GM21381 (cell line): ENCODE measurements around the gene GARNL3.

ENCODE experiments used
- ATAC-seq: cut with Tn5 transposase; IDR thresholded peaks from one replicate; pipeline ENCODE4 v1.9.1; 2021; ENCODE audit warnings: mild to moderate bottlenecking, moderate library complexity; ENCODE audit not compliant: unreplicated experiment

The GARNL3 gene

GRCh38 chr9:127384016-127384730, 119.6 kb downstream of the GARNL3 start:
- ATAC-seq, result no peak

DNA sequence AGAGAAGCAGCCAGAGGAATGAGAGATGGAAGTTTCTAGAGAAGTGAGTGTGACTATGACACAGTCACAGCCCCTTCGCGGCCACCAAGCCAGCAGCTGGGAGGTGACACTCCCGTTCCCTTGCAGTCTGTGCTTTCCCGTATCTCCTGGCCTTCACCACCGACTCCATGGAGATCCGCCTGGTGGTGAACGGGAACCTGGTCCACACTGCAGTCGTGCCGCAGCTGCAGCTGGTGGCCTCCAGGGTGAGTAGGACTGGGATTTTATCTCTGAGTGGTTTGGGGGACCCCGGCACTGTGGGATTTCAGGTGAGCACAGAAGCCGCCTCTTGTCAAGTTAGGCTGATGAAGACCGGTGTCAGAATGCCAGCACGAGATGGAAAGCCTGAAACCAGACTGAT, 120.3 kb downstream of the GARNL3 start:
- no peak for ATAC-seq

DNA sequence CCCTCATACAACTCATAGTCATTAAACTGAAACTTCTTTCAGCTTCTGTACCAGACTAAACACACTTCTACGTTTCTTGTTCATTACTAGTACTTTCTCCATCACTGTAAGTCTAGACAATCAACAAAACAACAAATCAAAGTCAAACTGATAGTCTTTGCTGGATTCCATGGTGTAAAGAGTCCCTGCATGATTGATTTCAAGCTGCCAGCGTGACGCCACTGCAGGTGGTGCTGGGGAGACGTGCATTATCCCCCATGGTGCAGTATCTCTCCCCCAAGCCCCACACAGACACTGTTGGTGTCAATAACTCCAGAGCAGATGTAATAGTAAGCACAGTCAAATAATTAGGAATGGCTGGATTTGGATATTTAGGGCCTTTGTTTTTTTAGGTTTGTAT, 121.7 kb downstream of the GARNL3 start:
- ATAC-seq, result no peak

GRCh38 chr9:127386981-127387380, 122.4 kb downstream of the GARNL3 start:
- no peak for ATAC-seq

DNA sequence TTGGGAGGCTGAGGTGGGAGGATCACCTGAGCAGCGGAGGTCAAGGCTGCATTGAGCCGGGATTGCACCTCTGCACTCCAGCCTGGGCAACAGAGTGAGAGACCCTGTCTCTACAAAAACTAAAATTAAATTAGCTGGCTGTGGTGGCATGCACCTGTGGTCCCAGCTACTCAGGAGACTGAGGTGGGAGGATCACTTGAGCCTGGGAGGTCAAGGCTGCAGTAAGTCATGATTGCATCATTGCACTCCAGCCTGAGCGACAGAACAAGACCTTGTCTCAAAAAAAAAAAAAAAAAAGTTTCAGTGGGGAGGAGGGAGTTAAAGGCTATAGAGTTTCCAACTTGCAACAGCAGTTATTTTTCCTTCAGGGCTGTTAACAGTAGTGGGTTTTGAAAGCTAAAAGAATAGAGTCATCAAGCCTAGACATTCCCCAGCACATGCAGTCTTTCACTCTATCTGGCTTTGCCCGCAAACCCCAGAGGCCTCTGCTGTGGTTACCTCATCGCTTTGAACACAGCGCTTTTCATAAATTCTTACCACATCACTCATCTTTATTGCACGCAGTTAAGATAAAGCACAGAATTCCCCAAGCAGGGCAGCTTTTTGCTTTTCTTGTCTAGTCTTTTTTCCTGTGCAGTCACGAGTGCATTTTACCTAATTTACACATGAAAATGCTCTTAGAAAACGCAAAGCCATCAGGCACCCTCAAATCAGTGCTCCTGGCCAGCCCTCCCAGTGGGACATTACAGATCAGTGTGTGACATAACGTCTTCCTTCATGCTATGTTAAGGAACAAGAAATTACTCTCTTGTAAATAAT, 123.7 kb downstream of the GARNL3 start:
- ATAC-seq, result peak; percentile 80

- ATAC-seq, result no peak
Measured at GRCh38 chr9:127388856-127389238, 124.3 kb downstream of the GARNL3 start.

DNA sequence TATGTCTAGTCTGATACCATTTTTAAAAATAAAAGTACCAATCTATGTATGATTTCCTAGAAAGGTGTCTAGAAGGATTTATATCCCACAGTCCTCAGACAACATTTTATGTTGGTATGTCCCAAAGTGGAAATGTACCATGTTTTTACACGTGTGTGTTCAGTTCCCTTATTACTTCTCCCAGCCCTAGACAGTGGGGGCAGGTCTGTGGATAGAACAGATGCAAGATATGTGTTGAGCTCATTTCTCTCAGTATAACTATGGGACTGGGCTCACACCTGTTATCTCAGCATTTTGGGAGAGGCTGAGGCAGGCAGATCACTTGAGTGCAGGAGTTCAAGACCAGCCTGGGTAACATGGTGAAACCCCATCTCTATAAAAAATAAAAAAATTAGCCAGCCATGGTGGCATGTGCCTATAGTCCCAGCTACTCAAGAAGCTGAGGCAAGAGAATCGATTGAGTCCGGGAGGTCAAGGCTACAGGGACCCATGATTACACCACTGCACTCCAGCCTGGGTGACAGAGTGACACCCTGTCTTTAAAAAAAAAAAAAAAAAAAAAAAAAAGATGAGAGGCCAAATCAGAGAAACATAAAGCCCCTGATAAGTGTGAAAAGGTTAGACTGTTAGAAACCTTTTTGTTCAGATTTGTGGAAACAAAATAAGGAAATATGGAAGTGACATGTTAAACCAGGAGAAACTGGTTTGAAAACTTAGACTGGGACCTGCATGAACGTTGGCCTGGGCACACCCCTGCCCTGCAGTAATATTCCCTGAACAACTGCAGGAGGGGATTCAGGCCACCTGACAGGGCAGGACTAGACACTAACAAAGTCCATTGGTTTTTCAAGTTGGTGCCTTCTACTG, 125.0 kb downstream of the GARNL3 start:
- no peak for ATAC-seq

DNA sequence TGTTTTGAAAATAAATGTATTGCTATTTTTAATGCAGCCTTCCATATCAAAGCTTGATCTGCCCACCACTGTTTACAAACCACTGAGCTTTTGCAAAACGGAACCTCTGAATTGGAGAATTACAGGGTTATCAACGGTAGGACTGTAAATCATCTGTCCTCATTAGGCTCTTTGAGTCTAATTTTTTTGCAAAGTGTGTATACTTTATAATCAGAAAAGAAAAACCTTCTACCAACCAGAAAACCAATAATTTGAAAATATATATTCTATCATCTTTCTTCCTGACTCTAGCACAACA, 125.6 kb downstream of the GARNL3 start:
- no peak for ATAC-seq

DNA sequence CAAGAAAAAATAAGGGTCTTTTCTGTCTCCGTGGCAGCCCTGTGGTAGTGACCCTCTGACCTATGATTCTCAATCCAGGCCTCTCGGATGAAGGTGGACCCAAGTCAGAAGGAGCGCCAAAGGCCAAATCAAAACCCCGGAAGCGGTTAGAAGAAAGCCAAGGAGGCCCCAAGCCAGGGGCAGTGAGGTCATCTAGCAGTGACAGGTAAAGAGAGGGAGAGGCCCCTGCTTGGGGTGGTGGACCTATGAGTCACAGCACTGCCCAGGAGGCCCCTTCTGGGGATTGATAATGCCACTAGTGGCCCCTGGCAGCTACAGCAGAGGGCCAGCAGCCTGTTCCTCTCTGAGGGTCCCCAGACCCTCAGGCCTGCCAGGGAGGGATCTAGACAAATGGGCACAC, 126.0 kb downstream of the GARNL3 start:
- no peak for ATAC-seq

GRCh38 chr9:127392166-127392565, 127.6 kb downstream of the GARNL3 start:
- ATAC-seq, result no peak

GRCh38 chr9:127392976-127393375, 128.4 kb downstream of the GARNL3 start:
- ATAC-seq, result no peak

- no peak for ATAC-seq
Measured at GRCh38 chr9:127393645-127394044, 129.1 kb downstream of the GARNL3 start.

DNA sequence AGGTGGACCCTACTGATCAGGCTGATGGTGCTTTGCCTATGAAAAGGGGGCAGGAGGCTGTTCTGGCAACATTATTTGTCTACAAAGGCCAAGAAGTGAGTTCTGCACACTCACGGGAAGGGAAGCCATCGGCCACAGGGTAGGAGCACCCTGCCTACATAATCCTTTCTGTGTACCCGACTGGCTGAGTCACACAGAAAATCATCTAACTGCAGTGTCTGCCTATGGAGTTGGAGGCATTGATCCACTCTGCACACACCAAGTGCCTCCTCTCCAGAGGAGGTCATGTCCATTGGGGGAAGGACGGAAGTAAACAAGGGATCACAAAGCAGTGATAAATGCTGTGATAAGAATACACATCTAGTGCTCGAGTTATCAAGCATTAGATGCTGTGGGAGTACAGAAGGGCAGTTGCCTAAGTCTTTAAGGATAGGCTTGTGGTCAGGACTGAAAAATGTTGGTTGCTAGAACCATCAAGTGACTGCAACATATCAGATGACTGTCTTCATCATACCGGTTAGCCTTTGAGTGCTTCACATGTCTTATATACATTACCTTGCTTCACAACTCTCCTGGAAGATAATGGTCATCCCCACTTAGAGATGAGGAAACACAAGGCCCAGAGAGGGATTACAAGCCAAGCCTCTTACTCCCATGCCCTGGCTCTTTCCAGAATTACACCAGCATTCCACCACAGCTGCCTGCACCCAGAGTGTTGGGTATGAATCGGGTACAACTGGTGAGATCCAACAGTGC, 131.1 kb downstream of the GARNL3 start:
- ATAC-seq, result no peak

DNA sequence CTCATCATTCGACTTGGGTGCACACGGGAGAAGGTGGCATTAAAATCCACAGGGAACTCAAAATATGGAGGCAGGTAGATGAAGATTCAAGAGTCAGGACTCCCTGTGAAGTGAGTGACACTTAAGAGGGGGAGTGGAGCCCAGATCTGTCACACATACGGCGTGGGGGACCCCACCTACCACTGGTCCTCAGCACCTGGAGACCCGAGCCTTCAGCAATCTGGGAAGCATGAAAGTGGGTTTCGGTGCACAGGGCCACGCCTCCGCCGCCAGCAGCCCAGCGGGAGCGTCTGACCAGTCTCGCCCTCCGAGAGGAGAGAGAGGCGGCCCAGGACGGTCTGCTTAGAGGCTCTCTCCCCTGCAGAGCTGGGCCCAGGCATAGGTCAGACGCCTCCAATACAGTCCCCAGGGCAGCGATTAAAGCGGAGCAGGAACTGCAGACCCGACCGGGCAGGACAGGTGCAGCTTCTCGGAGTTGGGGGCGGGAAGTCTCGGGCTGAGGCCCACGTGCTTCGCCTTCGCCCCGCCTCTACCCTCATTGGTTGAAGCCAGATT, 131.8 kb downstream of the GARNL3 start:
- no peak for ATAC-seq

GRCh38 chr9:127396808-127397645, 132.5 kb downstream of the GARNL3 start, which contains the start of gene SLC2A8:
SLC2A8 (plus strand) TSS chr9:127397169; CDS start chr9:127397231, 62 bp downstream.
- peak; percentile 91 for ATAC-seq

DNA sequence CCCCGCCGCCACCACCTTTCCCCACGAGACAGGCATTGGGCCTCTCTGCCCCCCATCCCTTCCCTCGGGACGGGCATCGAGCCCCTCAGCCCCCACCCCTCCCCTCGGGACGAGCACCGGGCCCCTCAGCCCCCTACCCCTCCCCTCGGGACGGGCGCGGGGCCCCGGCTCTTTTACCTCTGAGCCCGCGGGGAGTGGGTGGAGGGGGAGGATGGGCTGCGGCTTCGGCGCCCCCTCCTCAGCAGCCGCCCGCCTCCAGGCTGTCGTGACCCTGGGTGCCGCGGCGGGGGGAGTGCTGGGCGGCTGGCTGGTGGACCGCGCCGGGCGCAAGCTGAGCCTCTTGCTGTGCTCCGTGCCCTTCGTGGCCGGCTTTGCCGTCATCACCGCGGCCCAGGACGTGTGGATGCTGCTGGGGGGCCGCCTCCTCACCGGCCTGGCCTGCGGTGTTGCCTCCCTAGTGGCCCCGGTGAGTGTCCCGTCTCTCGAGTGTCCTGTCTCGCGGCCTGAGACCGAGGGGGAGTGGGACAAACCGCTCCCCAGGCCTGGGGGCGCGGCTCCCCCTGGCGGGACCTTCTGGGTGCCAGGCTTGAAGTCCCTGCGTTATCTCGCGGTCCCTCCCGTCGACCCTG, 133.2 kb downstream of the GARNL3 start:
- no peak for ATAC-seq

GRCh38 chr9:127398275-127398647, 133.7 kb downstream of the GARNL3 start:
- ATAC-seq, result no peak

- no peak for ATAC-seq
Measured at GRCh38 chr9:127398715-127399400, 134.3 kb downstream of the GARNL3 start.
